GM12878 (cell line): ENCODE results near the gene JUN. TPM values are rescaled to one million over a fixed set of nuclear protein-coding genes. Genes with fewer than 3 reads are reported as not detected.

ENCODE experiments used
- ATAC-seq: fragments of 200-7000 bp; cut with Tn5 transposase; 3 replicates; pipeline ENCODE4 v1.9.1; 2020; ENCODE audit warnings: mild to moderate bottlenecking, moderate library complexity
- BruUV-seq: library from RNA; stranded (reverse); fragments of 400-500 nt; replicated peaks from 2 replicates; lab custom pipeline; 2021; lab: Mats Ljungman, UMichigan
- CTCF ChIA-PET: fragments of 300-600 bp; sonication (Branson Sonifier 250); formaldehyde crosslinking; extraction: SDS; loops from one replicate; lab custom pipeline; 2021; ENCODE audit warnings: inconsistent platforms; lab: Yijun Ruan, JAX
- POLR2A ChIA-PET: fragments of 350-600 bp; formaldehyde crosslinking; extraction: SDS; loops from one replicate; lab custom pipeline; 2021; ENCODE audit warnings: inconsistent platforms; lab: Charles Lee
- RAD21 ChIA-PET: fragments of 300-600 bp; sonication (Branson Sonifier 250); formaldehyde crosslinking; loops from one replicate; lab custom pipeline; 2023; ENCODE audit warnings: antibody characterized with exemption; ENCODE audit not compliant: unreplicated experiment; lab: Charles Lee
- SMC1A ChIA-PET: fragments of 300-600 bp; sonication (Branson Sonifier 250); formaldehyde crosslinking; loops from one replicate; lab custom pipeline; 2023; ENCODE audit not compliant: unreplicated experiment, uncharacterized antibody; lab: Charles Lee
- DNase-seq: peaks from one replicate; pipeline ENCODE4 v3.0.0-alpha.2; 2011; ENCODE audit warnings: low read depth, low spot score
- FAIRE-seq: peaks from 3 replicates; lab custom pipeline; 2011; peaks lifted over from hg19 to GRCh38; lab: Jason Lieb, UNC
- H2AFZ ChIP-seq: 2 replicates; pipeline ENCODE4 v1.6.0; 2011; ENCODE audit warnings: low read depth, low read length, control low read depth; ENCODE audit not compliant: control insufficient read depth
- H3K27ac ChIP-seq: 2 replicates; pipeline ENCODE4 v1.5.1; 2011; ENCODE audit warnings: control low read depth; ENCODE audit not compliant: control insufficient read depth, insufficient read depth
- H3K27me3 ChIP-seq, 2 experiments: replicated peaks in 1 of 2; 2 replicates each; pipeline versions ENCODE4 v1.6.0 to v1.6.1; 2011; ENCODE audit warnings: low read length in 1 of 2; ENCODE audit not compliant: control insufficient read depth in 2 of 2, insufficient read depth in 2 of 2
- H3K36me3 ChIP-seq, 2 experiments: 2 replicates each; pipeline ENCODE4 v1.5.1; 2011; ENCODE audit warnings: low read length in 1 of 2; ENCODE audit not compliant: control insufficient read depth in 2 of 2, insufficient read depth in 2 of 2
- H3K4me1 ChIP-seq: 2 replicates; pipeline ENCODE4 v1.6.1; 2011; ENCODE audit warnings: mild to moderate bottlenecking, low read length, moderate library complexity, mixed read lengths; ENCODE audit not compliant: control insufficient read depth, insufficient read depth
- H3K4me2 ChIP-seq: 2 replicates; pipeline ENCODE4 v1.6.0; 2011; ENCODE audit warnings: control low read depth; ENCODE audit not compliant: control insufficient read depth, insufficient read depth
- H3K4me3 ChIP-seq: fragments of 200-600 bp; sonication (generic); 2 replicates; pipeline ENCODE4 v1.5.1; 2016
- H3K79me2 ChIP-seq: 2 replicates; pipeline ENCODE4 v1.6.0; 2011; ENCODE audit warnings: low read length; ENCODE audit not compliant: control insufficient read depth, insufficient read depth
- H3K9ac ChIP-seq: 2 replicates; pipeline ENCODE4 v1.8.0; 2011; ENCODE audit warnings: low read length, control low read depth, mixed read lengths; ENCODE audit not compliant: control insufficient read depth, insufficient read depth
- H3K9me3 ChIP-seq: replicated peaks from 3 replicates; pipeline ENCODE4 v1.5.1; 2011; ENCODE audit warnings: mild to moderate bottlenecking, low read length; ENCODE audit not compliant: control insufficient read depth, insufficient read depth
- H4K20me1 ChIP-seq: 2 replicates; pipeline ENCODE4 v1.6.0; 2011; ENCODE audit not compliant: control insufficient read depth, insufficient read depth
- ASH2L ChIP-seq: fragments of 300-600, 200-600 bp; sonication (generic); IDR thresholded peaks from 2 replicates; pipeline ENCODE4 v1.6.1; 2017; ENCODE audit warnings: low read depth, mild to moderate bottlenecking, borderline replicate concordance
- EZH2 ChIP-seq: IDR thresholded peaks from 2 replicates; pipeline ENCODE4 v1.6.1; 2012; ENCODE audit warnings: low read depth, mild to moderate bottlenecking, control low read depth, inconsistent platforms, low read length, borderline replicate concordance; ENCODE audit not compliant: control insufficient read depth
- FOS ChIP-seq: IDR thresholded peaks from 3 replicates; pipeline ENCODE4 v1.6.1; 2011; ENCODE audit warnings: borderline replicate concordance; ENCODE audit not compliant: insufficient read length; ENCODE audit errors: extremely low read depth
- HDAC6 ChIP-seq: fragments of 200-600 bp; sonication (generic); IDR thresholded peaks from one replicate; pipeline ENCODE4 v1.8.0; 2017; ENCODE audit warnings: antibody characterized with exemption; ENCODE audit not compliant: unreplicated experiment
- IRF4 ChIP-seq: IDR thresholded peaks from 2 replicates; pipeline ENCODE4 v1.6.1; 2011; ENCODE audit warnings: low read depth, low read length
- JUND ChIP-seq: IDR thresholded peaks from 2 replicates; pipeline ENCODE4 v1.6.1; 2012; ENCODE audit warnings: low read depth, mild to moderate bottlenecking, low read length, improper control_type of control experiment, moderate library complexity
- MTA3 ChIP-seq: IDR thresholded peaks from 2 replicates; pipeline ENCODE4 v1.6.1; 2012; ENCODE audit warnings: low read length, inconsistent platforms, borderline replicate concordance
- NR2F1 ChIP-seq: fragments of 450-650 bp; conservative IDR thresholded peaks from 2 replicates; pipeline ENCODE4 v1.6.1; 2017; ENCODE audit warnings: mild to moderate bottlenecking
- RELA ChIP-seq: fragments of 450-650 bp; IDR thresholded peaks from 2 replicates; pipeline ENCODE4 v1.8.0; 2014; ENCODE audit warnings: borderline replicate concordance; ENCODE audit not compliant: partially characterized antibody
- SIX5 ChIP-seq: IDR thresholded peaks from 2 replicates; pipeline ENCODE4 v1.6.1; 2011; ENCODE audit warnings: mild to moderate bottlenecking, low read depth, low read length, moderate library complexity; ENCODE audit not compliant: severe bottlenecking
- SMAD5 ChIP-seq: IDR thresholded peaks from 2 replicates; pipeline ENCODE4 v1.6.1; 2016; ENCODE audit warnings: antibody characterized with exemption, low read depth
- ZNF24 ChIP-seq: fragments of 450-650 bp; IDR thresholded peaks from 2 replicates; pipeline ENCODE4 v1.6.1; 2017; ENCODE audit warnings: antibody characterized with exemption, mild to moderate bottlenecking
- in situ Hi-C: fragments of 300-500 bp; cut with MboI; formaldehyde crosslinking; loops from 9 replicates; pipeline ENCODE4 v1.14.3; 2018; ENCODE audit warnings: mixed read lengths
- intact Hi-C: fragments of 100-400 bp; cut with micrococcal nuclease; formaldehyde crosslinking; loops from one replicate; pipeline ENCODE4 v1.14.2; 2022; ENCODE audit not compliant: unreplicated experiment
- polyA plus RNA-seq, 11 experiments: library from polyadenylated mRNA; depleted of rRNA in 4 of 11; unstranded in 6 of 11; stranded (reverse) in 5 of 11; fragments of >200 nt; fragmentation: Nextera tagmentation in 4 of 11; fragmentation: Illumina TruSeq in 1 of 11; extraction: Ambion mirVana in 4 of 11; extraction: Trizol in 1 of 11; gene quantifications; 1 replicate in 1 of 11; 2 replicates in 10 of 11; pipeline versions ENCODE4 v1.2.1 to v1.2.3, GENCODE V29; 2011 to 2016; ENCODE audit warnings: inconsistent platforms in 2 of 11, missing spikeins in 2 of 11, low read depth in 1 of 11
- total RNA-seq, 4 experiments: library from RNA; depleted of rRNA in 3 of 4; stranded (reverse); fragments of >200 nt in 3 of 4; fragmentation: Illumina TruSeq in 1 of 4; extraction: Trizol in 1 of 4; gene quantifications; 2 replicates each; pipeline versions ENCODE4 v1.2.1 to v1.2.3, GENCODE V29; 2013 to 2021
- TF ChIP-seq, protein P1 (sequence below): IDR thresholded peaks from 2 replicates; pipeline ENCODE4 v1.6.1; 2011; ENCODE audit warnings: borderline replicate concordance, low read depth, mild to moderate bottlenecking, moderate library complexity, low read length; ENCODE audit not compliant: insufficient read depth, poor library complexity, severe bottlenecking
- TF ChIP-seq, protein P2 (sequence below): IDR thresholded peaks from 2 replicates; pipeline ENCODE4 v1.6.1; 2012; ENCODE audit warnings: low read length, inconsistent platforms
- TF ChIP-seq, protein P3 (sequence below): fragments of 450-650 bp; IDR thresholded peaks from 2 replicates; pipeline ENCODE4 v1.6.1; 2018; ENCODE audit warnings: mild to moderate bottlenecking, low read depth, moderate library complexity; ENCODE audit not compliant: partially characterized antibody

Gene JUN
- total and polyA plus RNA-seq, 10 of the 15 experiments (the other 5 are each of a cell fraction or from before 2014, with no cell fraction given) = 0.18 to 8.4 (median 2.8) TPM

DNA sequence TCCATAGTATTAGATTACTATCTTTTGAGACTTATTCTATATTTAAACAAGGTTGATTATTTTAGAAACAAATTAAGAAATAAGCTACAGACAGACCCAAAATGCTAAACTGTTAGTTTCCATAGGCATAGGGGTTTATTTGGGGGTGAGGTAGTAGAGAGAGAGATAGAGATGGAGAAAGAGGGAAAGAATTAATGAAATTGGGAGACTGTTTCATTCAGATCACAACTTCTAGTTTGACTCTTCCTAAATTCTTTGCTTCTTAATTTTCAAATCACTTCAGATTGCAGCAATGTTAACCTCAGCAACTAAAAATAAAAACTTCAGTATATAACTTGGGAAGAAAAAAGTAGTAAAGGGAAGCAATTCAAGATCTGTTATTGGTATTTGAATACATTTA lies 3.4 kb downstream of the JUN start:
- Histone ChIP-seq H3K4me1 (peaks cover 7% of the 10 kb centered on the region), H3K9me3 (no peaks in the 10 kb centered on the region), H3K9ac (no peak overlapping the region), H2AFZ (no peak overlapping the region), H3K79me2 (peaks cover 6% of the 10 kb centered on the region), H4K20me1 (no peaks in the 10 kb centered on the region), H3K27me3 (no peaks in the 10 kb centered on the region), H3K27ac (no peak overlapping the region), H3K36me3 (no peaks in the 10 kb centered on the region), H3K4me2 (no peak overlapping the region), H3K4me3 (no peak overlapping the region)
- SMC1A ChIA-PET = interaction anchor here (0.9 to 8.4 kb wide), 4 partner anchors 288 to 919 kb away, joined by 3 to 64 read pairs (median 3); no protein-coding TSS in a partner anchor
- FAIRE-seq (no peak), ATAC-seq (no peak), DNase-seq (no peak)
- POLR2A ChIA-PET = interaction anchor here (0.6 kb wide), 1 partner anchor 283 kb away, joined by 3 read pairs; no protein-coding TSS in a partner anchor
- in situ Hi-C loops (loop anchor here (10.0 kb wide), 1 partner anchor 514 kb away; the partner anchor contains the start of gene FGGY), intact Hi-C loops (loop anchor here (5.0 kb wide), 3 partner anchors 187 to 247 kb away; no protein-coding TSS in a partner anchor)
- RAD21 ChIA-PET = interaction anchor here (0.9 to 2.0 kb wide), 2 partner anchors 919 kb away, joined by 4 to 8 read pairs; no protein-coding TSS in a partner anchor
- BruUV-seq = no TSS peak
- CTCF ChIA-PET = interaction anchor here (0.6 to 5.1 kb wide), 7 partner anchors 8 to 978 kb away, joined by 3 to 39 read pairs (median 5); no protein-coding TSS in a partner anchor
- TF ChIP-seq MTA3 (no peak), ASH2L (no peak), RELA (no peak), ZNF24 (no peak), SMAD5 (no peak), EZH2 (no peak), FOS (no peak), NR2F1 (no peak), HDAC6 (no peak), SIX5 (no peak), IRF4 (no peak), JUND (no peak)
- TF ChIP-seq, protein P1, sequence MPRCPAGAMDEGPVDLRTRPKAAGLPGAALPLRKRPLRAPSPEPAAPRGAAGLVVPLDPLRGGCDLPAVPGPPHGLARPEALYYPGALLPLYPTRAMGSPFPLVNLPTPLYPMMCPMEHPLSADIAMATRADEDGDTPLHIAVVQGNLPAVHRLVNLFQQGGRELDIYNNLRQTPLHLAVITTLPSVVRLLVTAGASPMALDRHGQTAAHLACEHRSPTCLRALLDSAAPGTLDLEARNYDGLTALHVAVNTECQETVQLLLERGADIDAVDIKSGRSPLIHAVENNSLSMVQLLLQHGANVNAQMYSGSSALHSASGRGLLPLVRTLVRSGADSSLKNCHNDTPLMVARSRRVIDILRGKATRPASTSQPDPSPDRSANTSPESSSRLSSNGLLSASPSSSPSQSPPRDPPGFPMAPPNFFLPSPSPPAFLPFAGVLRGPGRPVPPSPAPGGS = no peak
- TF ChIP-seq, protein P2, sequence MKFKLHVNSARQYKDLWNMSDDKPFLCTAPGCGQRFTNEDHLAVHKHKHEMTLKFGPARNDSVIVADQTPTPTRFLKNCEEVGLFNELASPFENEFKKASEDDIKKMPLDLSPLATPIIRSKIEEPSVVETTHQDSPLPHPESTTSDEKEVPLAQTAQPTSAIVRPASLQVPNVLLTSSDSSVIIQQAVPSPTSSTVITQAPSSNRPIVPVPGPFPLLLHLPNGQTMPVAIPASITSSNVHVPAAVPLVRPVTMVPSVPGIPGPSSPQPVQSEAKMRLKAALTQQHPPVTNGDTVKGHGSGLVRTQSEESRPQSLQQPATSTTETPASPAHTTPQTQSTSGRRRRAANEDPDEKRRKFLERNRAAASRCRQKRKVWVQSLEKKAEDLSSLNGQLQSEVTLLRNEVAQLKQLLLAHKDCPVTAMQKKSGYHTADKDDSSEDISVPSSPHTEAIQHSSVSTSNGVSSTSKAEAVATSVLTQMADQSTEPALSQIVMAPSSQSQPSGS = no peak
- TF ChIP-seq, protein P3, sequence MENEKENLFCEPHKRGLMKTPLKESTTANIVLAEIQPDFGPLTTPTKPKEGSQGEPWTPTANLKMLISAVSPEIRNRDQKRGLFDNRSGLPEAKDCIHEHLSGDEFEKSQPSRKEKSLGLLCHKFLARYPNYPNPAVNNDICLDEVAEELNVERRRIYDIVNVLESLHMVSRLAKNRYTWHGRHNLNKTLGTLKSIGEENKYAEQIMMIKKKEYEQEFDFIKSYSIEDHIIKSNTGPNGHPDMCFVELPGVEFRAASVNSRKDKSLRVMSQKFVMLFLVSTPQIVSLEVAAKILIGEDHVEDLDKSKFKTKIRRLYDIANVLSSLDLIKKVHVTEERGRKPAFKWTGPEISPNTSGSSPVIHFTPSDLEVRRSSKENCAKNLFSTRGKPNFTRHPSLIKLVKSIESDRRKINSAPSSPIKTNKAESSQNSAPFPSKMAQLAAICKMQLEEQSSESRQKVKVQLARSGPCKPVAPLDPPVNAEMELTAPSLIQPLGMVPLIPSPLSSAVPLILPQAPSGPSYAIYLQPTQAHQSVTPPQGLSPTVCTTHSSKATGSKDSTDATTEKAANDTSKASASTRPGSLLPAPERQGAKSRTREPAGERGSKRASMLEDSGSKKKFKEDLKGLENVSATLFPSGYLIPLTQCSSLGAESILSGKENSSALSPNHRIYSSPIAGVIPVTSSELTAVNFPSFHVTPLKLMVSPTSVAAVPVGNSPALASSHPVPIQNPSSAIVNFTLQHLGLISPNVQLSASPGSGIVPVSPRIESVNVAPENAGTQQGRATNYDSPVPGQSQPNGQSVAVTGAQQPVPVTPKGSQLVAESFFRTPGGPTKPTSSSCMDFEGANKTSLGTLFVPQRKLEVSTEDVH = no peak
